Stimulated activated CD4-positive, alpha-beta T cell treated with anti-CD3 and anti-CD28 coated beads, TNF-alpha, amount 100 ng/mL, for 24 hours (primary cell): Measurements from ENCODE around the gene FAM20C.
"Not testable (repeated sequence)": the region's sequence is repeated elsewhere in the genome, so short reads cannot be mapped to it uniquely, and the experiment has no call there.

ENCODE experiments used
- DNase-seq, 3 experiments: peaks; one replicate each; pipeline ENCODE4 v3.0.0-alpha.2; 2020; ENCODE audit warnings: low read depth in 3 of 3

Gene FAM20C

DNA sequence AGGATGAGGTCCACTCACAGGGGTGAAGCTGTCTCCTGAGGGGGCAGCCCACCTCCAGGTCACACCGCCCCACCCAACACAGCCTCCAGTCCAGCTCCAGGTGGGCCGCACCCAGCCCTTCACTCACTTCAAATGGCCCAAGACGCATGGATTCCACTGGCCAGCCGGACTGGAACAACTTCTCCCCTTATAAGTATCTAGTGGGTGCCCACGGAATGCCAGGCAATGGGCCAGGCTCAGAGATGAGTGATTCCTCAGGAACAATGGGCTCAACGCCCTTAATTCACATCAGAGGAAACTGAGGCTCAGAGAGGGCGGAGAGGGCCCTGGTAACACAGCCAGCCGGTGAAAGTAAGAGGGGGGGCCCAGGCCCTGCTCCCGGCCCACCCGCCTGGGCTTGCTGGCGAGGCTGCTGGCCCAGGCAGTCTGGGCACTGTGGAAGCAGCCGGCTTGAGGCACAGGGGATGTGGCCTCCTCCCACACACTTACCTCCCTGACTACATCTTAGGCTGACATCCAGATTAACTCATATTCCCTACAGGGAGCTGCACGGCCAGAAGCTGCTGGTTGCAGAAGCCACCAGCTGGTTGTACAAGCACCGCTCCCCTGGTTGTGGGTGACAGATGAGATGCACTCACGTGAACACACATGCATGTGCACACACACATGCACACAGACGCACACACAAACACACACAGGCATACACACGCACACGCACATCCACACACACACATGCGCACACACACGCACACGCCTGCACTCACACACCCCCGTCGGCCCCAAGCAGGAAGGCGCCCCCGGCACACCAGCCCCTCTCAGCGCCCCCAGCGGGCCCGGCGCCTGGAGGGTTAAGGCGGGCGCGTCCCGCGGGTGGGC, 1.0 kb upstream of the FAM20C start:
- DNase-seq = no peak

DNA sequence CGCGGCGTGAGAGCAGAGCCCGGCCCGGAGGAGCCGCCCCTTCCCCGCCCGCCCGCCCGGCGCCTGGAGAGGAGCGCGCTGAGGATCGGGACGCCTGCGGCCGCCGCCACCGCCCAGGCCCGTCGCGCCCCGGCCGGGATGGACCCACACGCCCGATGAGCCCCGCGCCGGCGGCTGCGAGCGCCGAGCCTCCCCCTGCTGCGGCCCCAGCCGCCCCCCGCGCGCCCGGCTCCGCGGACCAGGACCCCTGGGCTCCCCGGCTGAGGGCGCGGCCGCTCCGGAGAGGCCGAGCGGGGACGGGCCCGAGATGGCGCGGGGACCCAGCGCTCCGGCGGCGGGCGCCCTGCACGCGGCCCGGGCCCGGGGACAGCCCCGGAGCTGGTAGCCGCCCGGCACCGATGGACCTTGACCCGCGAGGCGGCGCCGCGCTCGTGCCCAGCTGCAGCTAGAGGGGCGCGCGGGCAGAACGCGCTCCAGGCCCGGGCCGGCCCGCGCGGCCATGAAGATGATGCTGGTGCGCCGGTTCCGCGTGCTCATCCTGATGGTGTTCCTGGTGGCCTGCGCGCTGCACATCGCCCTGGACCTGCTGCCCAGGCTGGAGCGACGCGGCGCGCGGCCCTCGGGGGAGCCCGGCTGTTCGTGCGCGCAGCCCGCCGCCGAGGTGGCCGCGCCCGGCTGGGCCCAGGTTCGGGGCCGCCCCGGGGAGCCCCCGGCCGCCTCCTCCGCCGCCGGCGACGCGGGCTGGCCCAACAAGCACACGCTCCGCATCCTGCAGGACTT, 520 bp downstream of the FAM20C start:
- DNase-seq = no peak

DNA sequence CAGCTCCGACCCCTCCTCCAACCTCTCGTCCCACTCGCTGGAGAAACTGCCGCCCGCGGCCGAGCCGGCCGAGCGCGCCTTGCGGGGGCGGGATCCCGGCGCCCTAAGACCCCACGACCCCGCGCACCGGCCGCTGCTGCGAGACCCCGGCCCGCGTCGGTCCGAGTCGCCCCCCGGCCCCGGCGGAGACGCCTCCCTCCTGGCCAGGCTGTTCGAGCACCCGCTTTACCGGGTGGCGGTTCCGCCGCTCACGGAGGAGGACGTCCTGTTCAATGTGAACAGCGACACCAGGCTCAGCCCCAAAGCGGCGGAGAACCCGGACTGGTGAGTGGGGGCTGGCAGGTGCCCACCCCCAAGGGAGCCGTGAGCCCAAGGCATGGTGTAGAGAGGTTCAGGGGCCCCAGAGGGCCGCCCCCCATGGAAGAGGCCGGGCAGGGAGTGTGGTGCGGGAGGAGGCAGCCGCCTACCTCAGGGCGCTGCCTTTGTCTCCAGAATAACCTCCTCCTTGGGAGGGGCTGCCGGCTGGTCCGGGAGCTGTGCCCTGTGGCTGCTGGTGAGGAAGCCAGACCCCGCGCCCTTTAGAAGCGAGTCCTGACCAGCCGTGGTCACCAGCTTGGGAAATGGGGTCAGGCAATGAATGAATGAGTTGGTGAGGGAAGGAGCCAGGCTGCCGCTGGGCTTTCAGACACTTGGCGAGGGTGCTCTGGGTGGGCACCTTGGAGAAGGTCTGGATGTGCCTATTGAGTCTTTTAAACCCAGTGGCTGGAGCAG, 1.3 kb downstream of the FAM20C start:
- no peak for DNase-seq

DNA sequence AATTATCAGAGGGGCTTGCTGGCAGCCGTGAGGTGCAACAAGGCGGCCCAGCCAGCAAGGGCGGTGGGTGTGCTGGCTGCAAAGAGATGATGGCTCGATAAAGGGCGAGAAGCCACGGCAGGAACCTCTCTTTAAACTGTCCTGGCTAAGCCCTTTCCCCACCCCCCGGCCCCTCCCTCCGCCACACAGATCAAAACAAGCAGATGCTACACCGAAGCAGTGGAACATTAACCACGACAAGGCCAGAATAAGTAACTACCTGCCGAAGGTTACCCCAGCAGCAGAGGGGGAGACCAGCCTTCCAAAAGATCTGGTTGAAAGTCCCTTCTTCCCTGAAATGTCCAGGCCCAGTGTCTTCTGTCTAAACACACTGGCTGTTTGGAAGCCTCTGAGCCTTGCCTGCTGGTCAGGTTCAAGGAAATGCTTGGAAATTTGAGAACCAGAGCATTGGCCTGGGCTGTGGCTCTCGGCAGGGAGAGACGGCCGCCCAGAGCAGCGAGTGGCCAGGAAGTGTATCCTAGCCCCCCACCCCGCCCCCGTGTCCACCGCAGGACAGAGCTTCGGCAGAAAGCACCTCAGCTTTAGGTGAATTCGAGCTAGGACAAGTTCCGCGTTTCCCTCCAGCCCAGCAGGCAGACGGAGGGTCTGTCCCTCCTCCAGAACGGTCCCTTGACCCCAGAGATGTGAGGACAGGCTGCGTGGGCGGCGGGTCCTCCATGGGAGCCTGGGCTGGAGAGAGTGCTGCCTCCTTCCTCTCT, 2.1 kb downstream of the FAM20C start:
- no peak for DNase-seq

DNA sequence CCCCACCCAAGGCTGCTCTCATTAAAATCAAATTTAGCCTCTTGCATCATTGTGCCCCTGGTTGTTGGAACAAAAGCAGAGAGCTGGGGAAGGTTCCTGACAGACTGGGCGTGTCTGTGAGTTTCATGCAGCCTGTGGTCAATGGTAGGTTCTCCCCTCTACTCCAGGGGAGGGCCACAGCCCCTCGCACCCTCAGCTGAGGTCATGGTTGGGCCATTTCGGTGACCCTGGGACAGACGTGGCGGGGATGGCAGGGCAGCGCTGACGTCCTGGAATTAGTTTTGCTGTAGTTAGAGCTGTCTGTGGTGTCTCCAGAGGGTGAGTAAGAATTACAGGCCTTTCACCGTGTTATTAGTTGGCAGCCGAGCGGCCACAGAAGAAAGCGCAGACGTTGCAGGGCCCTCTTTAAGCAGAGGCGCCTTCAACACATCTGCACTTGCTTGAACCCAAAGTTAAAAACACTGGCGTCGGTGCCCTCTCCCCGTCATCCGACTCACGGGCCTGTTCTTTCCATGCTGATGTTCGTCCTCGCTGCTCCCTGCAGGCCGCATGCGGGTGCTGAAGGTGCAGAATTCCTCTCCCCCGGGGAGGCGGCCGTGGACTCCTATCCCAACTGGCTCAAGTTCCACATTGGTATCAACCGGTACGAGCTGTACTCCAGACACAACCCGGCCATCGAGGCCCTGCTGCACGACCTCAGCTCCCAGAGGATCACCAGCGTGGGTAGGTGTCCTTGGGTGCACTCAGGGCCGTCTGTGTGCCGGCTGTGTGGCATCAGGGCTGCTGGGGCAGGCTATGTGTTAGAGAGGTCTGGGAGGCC, 2.8 kb downstream of the FAM20C start:
- no peak for DNase-seq

DNA sequence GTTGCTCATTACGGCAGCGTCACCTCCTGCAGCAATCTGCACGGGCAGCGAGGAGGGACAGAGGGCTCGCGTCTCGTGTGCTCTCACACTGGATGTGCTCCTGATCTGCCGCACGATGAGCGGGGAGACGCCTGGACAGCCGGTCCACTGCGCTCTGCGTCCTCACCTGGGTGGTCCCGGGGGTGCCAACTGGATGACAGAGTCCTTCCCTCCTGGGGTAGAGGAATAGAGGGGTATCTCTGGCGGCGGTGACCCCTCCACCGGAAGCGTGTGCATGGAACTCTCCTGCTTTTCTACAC, 3.4 kb downstream of the FAM20C start:
- no peak for DNase-seq

DNA sequence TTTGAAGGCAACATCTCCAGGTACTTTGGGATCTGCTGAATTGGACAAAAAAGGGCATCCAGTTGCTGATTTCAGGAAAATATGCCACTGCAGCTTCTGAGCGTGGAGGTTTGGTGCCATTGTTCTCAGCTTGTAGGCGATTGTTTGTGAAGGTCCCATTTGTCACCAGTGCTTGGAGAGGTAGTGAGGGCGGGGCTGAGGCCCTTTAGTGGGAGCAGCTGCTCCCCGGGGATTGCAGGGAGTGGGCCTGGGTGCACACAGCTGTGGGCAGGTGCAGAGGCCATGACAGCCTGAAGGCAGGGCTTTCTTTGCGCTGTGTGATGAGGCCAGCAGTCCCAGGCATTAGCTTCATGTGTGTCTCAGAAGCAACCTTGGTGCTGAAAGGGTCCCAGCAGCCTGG, 3.9 kb downstream of the FAM20C start:
- no peak for DNase-seq

DNA sequence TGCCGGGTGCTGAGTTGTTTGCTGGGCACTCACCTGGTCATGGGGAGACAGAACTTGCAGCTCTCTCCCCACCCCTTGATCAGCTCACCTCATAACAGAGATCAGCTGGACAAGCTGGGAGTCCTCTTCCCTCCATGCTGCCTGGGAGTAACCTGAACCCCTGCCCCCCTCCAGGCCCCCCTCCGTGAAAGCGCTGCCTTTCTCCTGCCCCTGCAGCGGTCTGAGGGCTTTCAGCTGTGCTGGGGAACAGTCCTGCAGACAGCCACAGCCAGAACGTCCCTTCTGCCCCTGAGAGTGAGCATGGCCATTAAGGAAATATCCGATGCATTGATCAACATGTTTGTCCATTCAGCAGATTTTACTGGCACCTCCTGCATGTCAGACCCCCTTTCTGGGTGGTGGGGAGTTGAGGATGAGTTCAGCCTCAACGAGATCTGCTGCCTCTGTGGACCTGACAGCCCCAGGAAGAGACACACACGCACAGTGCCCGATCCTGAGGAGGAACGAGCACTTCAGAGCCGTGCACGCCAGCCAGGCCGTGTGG, 4.5 kb downstream of the FAM20C start:
- no peak for DNase-seq

DNA sequence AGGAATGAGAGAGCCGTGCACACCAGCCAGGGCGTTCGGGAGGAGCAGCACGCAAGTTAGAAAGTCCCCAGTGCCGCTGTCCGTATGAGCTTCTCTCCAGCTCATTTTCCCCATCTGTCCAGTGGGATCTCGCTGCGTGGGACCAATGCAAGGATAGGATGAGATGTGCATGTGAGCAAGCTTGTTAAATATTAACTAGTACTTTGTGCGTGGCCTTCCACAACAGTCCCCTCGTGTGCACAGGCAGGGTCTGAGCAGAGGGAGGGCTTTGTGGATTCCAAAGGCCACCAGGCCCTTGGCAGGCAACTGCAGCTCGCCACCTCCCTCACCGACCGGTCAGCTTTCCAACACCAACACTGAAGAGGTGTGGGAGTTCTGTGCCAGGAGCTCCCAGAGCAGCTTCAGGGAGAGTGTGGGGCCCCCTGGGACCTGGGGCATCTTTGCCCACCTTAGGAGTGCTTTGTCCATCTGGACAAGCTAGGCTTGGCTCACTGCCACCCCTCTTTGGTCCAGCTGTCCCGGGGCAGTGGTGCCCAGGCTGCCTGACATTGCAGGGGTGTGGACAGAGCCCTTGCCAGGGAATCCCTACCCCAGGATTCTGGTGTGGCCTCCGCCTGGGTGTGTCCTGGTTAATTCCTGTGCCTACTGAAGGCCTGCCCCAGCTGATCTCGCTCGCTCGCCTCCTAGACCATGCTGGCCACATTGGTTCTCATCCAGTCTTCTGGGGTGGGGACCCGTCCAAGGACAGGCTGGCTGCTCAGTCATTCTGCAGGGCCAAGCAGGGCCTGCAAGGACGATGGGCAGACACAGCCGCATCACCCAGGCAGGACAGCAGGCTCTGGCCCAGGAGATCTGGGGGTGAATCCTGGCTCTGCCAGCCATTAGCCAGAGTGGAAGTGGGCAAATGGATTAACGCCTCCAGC, 5.3 kb downstream of the FAM20C start:
- no peak for DNase-seq

DNA sequence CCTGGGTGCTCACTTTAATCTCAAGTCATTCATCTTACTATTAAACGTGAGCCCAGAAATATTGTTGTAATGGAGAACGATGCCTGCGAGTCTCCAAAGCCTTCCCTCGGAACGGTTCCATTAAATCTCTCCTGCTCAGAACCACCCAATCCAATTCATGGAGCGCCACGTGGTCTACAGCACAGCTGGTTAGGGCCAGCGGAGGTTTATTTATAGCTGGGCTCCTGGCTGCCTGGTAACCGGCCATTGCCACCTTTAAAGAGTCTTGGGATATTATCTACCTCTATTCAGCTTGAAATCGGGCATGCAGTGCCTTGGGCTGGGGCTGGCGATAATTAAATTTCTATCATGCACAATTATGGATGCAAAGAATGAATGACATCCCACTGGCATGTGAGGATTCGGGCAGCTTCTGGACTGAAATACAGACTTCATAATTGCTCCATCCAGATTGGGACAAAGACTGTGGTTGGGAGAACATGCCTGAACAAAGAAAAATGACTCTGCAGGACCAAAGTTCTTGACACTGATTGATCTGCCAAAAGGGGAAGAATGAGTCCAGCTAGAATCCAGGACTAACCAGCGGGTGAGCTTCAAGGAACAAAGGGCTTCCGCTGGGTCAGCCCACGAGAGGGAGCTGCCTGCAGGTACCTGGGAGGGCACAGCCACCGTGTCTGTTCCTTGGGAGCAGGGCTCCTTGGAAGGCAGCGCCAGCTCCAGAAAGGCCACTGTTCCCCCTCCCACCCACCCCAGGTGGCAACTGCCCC, 7.3 kb downstream of the FAM20C start:
- no peak for DNase-seq

DNA sequence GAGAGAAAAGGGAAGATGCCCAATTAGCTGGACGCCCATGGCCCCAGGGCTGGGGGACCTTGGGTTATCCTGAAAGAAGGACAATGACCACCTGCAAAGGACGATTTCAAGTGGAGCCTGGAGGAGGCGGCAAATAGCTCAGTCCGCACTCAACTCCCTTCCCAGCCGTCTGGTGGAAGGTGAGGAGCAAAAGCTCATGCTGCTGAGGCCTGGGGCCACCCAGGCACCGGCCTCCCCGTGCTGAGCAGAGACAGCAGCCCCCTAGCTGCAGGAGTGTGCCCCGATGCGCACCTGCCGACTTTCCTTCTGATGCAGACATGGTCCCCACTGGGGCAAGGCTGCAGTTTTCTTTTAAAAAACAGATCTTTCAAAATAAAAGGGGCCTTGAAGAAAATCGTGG, 7.9 kb downstream of the FAM20C start:
- no peak for DNase-seq

DNA sequence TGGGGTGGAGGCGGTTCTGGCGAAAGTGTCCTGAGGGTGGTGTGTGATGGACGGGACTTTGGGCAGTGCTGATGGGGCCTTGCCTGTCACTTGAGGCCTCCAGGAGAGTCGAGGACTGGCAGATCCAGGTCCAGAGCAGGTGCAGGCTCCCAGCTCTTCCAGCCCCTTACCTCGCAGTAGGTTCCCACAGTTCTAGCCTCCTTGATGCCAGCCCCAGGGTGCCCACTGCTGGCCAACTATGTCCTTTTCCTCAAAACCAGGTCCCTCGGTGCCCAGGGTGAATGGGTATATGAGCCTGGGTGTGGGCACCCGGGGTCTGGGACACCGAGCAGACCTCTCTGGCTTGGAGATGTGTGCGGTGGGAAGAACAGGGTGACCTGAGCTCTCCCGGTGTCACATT, 8.3 kb downstream of the FAM20C start:
- DNase-seq = no peak

DNA sequence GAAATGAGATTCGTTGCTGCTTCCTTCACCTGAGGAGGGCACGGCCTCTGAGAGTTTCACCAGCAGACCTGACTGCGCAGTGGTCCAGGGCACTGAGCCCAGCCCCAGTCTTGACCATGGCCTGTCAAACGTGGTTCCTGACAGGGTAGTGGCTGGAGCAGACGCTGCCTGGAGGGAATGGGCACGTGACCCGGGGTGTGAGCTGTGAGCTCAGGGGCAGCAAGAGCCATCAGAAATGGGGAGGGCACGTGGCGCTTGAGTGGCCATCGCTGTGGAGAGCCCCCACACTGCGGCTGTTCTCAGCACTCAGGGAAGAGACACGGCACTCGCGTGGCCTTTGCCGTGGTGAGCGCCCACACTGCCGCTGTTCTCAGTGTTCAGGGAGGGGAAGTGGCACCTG, 12.0 kb downstream of the FAM20C start:
- no peak for DNase-seq

DNA sequence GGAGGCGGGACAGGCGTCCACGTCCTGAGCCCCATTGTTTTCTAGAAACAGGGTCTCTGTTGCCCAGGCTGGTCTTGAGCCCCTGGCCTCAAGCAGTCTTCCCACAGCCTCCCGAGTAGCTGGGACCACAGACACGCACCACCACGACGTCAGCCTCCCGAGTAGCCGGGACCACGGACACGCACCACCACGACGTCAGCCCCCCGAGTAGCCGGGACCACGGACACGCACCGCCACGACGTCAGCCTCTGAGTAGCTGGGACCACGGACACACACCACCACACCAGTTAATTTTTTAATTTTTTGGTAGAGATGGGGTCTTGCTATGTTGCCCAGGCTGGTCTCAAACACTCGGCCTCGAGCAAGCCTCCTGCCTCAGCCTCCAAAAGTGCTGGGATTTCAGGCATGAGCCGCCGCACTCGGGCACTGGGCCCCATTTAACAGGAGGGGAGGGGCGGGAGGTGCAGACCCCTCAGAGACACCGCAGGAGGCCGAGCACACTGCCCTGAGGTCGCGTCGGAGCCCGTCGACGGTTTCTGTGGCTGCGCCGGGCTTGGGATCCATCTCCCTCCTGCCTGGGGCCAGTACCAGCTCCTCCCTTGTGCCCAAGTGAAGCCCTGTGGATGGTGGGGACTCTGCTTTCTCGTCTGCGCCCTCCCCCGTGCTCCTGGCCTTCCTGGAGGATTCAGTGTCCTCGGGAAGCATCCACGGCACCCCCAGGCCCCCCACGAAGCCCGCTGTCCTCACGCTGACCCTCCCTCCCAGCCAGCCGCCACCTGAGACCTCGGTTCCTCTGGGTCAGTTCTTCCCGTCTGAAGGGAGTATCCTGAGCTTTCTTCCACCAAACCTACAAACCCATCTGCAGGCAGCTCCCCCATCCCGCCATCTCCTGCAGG, 13.0 kb downstream of the FAM20C start:
- DNase-seq = no peak

DNA sequence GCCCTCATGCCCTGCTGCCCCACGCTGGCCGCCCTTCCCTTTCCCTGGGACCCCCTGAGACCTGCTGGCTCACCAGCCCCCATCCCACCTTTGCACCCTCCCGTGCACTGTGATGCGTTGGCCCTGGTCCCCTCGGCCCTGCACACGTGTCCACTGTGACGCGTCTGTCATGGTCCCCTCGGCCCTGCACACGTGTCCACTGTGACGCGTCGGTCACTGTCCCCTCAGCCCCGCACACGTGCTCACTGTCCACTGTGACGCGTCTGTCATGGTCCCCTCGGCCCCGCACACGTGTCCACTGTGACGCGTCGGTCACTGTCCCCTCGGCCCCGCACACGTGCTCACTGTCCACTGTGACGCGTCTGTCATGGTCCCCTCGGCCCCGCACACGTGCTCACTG, 14.0 kb downstream of the FAM20C start:
- not testable (repeated sequence) for DNase-seq

DNA sequence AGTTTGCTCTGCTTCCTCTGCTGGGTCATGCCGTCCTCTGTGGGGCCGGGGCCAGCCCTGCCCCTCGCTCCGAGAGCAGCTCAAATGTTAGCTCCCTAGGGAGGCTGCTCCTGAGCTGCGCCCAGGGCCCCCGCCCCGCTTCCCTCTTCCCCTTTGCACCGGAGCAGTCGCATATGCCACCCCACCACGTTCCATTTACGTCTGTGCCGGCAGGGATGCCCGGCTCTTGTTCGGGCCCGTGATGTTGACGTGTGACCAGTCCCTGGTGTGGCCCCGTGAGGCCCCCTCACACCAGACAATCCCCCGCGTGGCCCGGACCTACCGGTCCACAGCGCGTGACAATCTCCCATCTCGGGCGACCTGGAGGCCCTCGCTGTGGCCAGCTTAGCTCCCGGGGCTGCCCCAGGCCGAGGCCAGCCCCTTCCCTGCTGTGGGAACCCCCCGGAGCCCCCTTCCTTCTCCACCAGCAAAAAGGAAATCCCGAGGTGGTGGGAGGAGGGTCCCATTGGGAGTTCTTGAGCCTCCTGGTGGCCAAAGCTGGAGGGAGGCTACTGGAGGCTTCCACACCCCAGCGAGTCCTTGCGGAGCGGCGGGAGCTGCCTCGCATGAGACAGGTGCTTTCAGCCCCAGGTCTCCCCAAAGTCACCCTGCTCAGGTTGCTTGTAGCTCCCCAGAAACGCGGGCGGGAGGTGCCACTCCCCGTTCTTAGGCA, 15.2 kb downstream of the FAM20C start:
- DNase-seq = no peak

DNA sequence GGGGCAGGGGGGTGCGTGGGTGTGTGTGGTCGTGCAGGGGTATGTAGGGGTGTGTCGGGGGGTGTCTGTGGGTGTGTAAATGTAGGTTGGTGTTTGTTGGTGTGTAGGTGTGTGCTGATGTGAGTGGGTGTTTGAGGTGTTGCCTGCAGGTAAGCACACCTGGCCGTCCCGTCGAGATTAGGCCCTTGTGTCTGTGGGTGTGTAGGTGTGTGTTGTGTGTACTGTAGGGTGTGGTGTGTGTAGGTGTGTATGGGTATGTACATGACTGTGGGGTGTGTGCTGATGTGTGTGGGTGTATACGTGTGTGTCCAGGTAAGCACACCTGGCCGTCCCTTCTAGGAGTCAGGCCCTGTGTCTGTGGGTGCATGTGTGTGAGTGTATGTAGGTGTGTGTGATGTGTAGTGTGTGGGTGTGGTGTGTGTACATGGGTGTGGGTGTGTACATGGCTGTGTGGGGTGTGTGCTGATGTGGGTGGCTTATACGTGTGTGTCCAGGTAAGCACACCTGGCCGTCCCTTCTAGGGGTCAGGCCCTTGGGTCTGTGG, 15.8 kb downstream of the FAM20C start:
- no peak for DNase-seq
